H9 (cell line): ENCODE measurements around the gene SMIM21. TPM values are rescaled to one million over a fixed set of nuclear protein-coding genes. Genes with fewer than 3 reads are reported as not detected.

Source experiments
- DNase-seq: peaks from one replicate; pipeline ENCODE4 v3.0.0-alpha.2; 2017
- H2AFZ ChIP-seq: one replicate; pipeline ENCODE4 v1.6.1; 2013; ENCODE audit warnings: mild to moderate bottlenecking, low read length, control low read depth, moderate library complexity
- H2AK5ac ChIP-seq: 2 replicates; pipeline ENCODE4 v1.6.1; 2013; ENCODE audit warnings: low read length, control low read depth, mixed read lengths; ENCODE audit not compliant: insufficient read length
- H2BK120ac ChIP-seq: one replicate; pipeline ENCODE4 v1.6.1; 2013; ENCODE audit warnings: low read depth, mild to moderate bottlenecking, low read length, control low read depth, inconsistent platforms; ENCODE audit not compliant: poor library complexity, severe bottlenecking
- H2BK12ac ChIP-seq: 2 replicates; pipeline ENCODE4 v1.6.1; 2013; ENCODE audit warnings: low read length, control low read depth, mixed read lengths, low read depth; ENCODE audit not compliant: insufficient read length
- H2BK15ac ChIP-seq: 2 replicates; pipeline ENCODE4 v1.6.1; 2013; ENCODE audit warnings: low read depth, low read length, control low read depth
- H2BK20ac ChIP-seq: one replicate; pipeline ENCODE4 v1.6.1; 2013; ENCODE audit warnings: low read depth, mild to moderate bottlenecking, low read length, control low read depth, inconsistent platforms; ENCODE audit not compliant: poor library complexity, severe bottlenecking
- H2BK5ac ChIP-seq: 2 replicates; pipeline ENCODE4 v1.6.1; 2013; ENCODE audit warnings: low read length, control low read depth, mixed read lengths; ENCODE audit not compliant: insufficient read length
- H3K14ac ChIP-seq: 2 replicates; pipeline ENCODE4 v1.6.1; 2013; ENCODE audit warnings: low read length, control low read depth; ENCODE audit not compliant: insufficient read depth
- H3K18ac ChIP-seq: 2 replicates; pipeline ENCODE4 v1.6.1; 2013; ENCODE audit warnings: low read depth, mild to moderate bottlenecking, mixed read lengths, low read length, control low read depth; ENCODE audit not compliant: insufficient read length
- H3K23ac ChIP-seq: 2 replicates; pipeline ENCODE4 v1.6.1; 2013; ENCODE audit warnings: low read length, control low read depth, mixed read lengths, low read depth; ENCODE audit not compliant: insufficient read length
- H3K23me2 ChIP-seq: 2 replicates; pipeline ENCODE4 v1.6.1; 2013; ENCODE audit warnings: low read depth, mild to moderate bottlenecking, mixed read lengths, low read length, control low read depth; ENCODE audit not compliant: insufficient read length, poor library complexity, severe bottlenecking
- H3K27ac ChIP-seq: 2 replicates; pipeline ENCODE4 v1.5.1; 2013; ENCODE audit warnings: low read length, control low read depth, mixed read lengths, low read depth; ENCODE audit not compliant: insufficient read length
- H3K27me3 ChIP-seq: 2 replicates; pipeline ENCODE4 v1.6.1; 2013; ENCODE audit warnings: low read length, control low read depth, inconsistent platforms; ENCODE audit not compliant: insufficient read depth
- H3K4ac ChIP-seq: 2 replicates; pipeline ENCODE4 v1.6.1; 2013; ENCODE audit warnings: low read depth, mild to moderate bottlenecking, control low read depth, inconsistent platforms, low read length, moderate library complexity
- H3K4me1 ChIP-seq: 2 replicates; pipeline ENCODE4 v1.6.1; 2013; ENCODE audit warnings: low read length, control low read depth, inconsistent platforms; ENCODE audit not compliant: insufficient read depth
- H3K4me2 ChIP-seq: 2 replicates; pipeline ENCODE4 v1.6.1; 2013; ENCODE audit warnings: low read length, control low read depth, mixed read lengths; ENCODE audit not compliant: insufficient read length, insufficient read depth
- H3K56ac ChIP-seq: 2 replicates; pipeline ENCODE4 v1.6.1; 2013; ENCODE audit warnings: low read depth, mild to moderate bottlenecking, mixed read lengths, low read length, control low read depth; ENCODE audit not compliant: insufficient read length
- H3K79me1 ChIP-seq: 2 replicates; pipeline ENCODE4 v1.6.1; 2013; ENCODE audit warnings: low read depth, mild to moderate bottlenecking, moderate library complexity, low read length, control low read depth, inconsistent platforms; ENCODE audit not compliant: insufficient read depth, poor library complexity, severe bottlenecking
- H3K79me2 ChIP-seq: 2 replicates; pipeline ENCODE4 v1.6.1; 2013; ENCODE audit warnings: low read length, control low read depth, inconsistent platforms; ENCODE audit not compliant: insufficient read depth
- H3K9ac ChIP-seq: 2 replicates; pipeline ENCODE4 v1.6.1; 2013; ENCODE audit warnings: low read length, control low read depth, mixed read lengths; ENCODE audit not compliant: insufficient read length; ENCODE audit errors: extremely low read depth
- H3K9me3 ChIP-seq: one replicate; pipeline ENCODE4 v1.6.1; 2013; ENCODE audit warnings: low read depth, low read length, inconsistent platforms; ENCODE audit not compliant: control insufficient read depth
- H3T11ph ChIP-seq: one replicate; pipeline ENCODE4 v1.6.1; 2013; ENCODE audit warnings: mild to moderate bottlenecking, low read length, control low read depth, inconsistent platforms
- H4K20me1 ChIP-seq: one replicate; pipeline ENCODE4 v1.6.1; 2013; ENCODE audit not compliant: control insufficient read depth, insufficient read length, insufficient read depth
- H4K5ac ChIP-seq: 2 replicates; pipeline ENCODE4 v1.6.1; 2013; ENCODE audit warnings: low read depth, mild to moderate bottlenecking, mixed read lengths, low read length, control low read depth; ENCODE audit not compliant: insufficient read length
- H4K8ac ChIP-seq: replicated peaks from 2 replicates; pipeline ENCODE4 v1.6.1; 2013; ENCODE audit warnings: low read length, control low read depth, mixed read lengths, low read depth; ENCODE audit not compliant: insufficient read length
- H4K91ac ChIP-seq: 2 replicates; pipeline ENCODE4 v1.6.1; 2013; ENCODE audit warnings: low read depth, mild to moderate bottlenecking, moderate library complexity, mixed read lengths, low read length, control low read depth; ENCODE audit not compliant: insufficient read length
- H3K27ac Mint-ChIP-seq, 3 experiments: 2 replicates in 2 of 3; 3 replicates in 1 of 3; pipeline ENCODE4 v1.8.0; 2020 to 2021; ENCODE audit warnings: mixed read lengths in 3 of 3, mild to moderate bottlenecking in 1 of 3, moderate library complexity in 1 of 3
- H3K27me3 Mint-ChIP-seq: 2 replicates; pipeline ENCODE4 v1.8.0; 2021; ENCODE audit warnings: low read depth, mild to moderate bottlenecking, moderate library complexity, mixed read lengths
- H3K36me3 Mint-ChIP-seq, 3 experiments: 2 replicates in 2 of 3; 3 replicates in 1 of 3; pipeline ENCODE4 v1.8.0; 2020 to 2021; ENCODE audit warnings: low read depth in 3 of 3, mixed read lengths in 3 of 3; ENCODE audit not compliant: insufficient read depth in 1 of 3
- H3K4me1 Mint-ChIP-seq, 2 experiments: 2 replicates each; pipeline ENCODE4 v1.8.0; 2020; ENCODE audit warnings: mixed read lengths in 2 of 2
- H3K4me3 Mint-ChIP-seq, 2 experiments: 2 replicates in 1 of 2; 3 replicates in 1 of 2; pipeline ENCODE4 v1.8.0; 2020 to 2021; ENCODE audit warnings: mild to moderate bottlenecking in 2 of 2, mixed read lengths in 2 of 2, moderate library complexity in 1 of 2
- H3K9me3 Mint-ChIP-seq, 2 experiments: 2 replicates in 1 of 2; 3 replicates in 1 of 2; pipeline ENCODE4 v1.8.0; 2020; ENCODE audit warnings: mild to moderate bottlenecking in 2 of 2, mixed read lengths in 2 of 2, moderate library complexity in 1 of 2
- WGBS: extraction: QIAGEN DNeasy Blood & Tissue Kit; methylation state at CpG from one replicate; pipeline ENCODE4 v1.1.7; 2013; ENCODE audit warnings: missing lambda C conversion rate, low lambda C conversion rate, mixed read lengths; ENCODE audit not compliant: insufficient read length; ENCODE audit errors: extremely low coverage; 5-methylcytosine and 5-hydroxymethylcytosine counted together
- total RNA-seq: library from RNA; stranded (reverse); gene quantifications from 2 replicates; pipeline ENCODE4 v1.2.1, GENCODE V29; 2021
- TF ChIP-seq, protein P1 (sequence below): fragments of 200-600 bp; sonication (generic); conservative IDR thresholded peaks from 3 replicates; pipeline ENCODE4 v1.8.0; 2021; ENCODE audit warnings: antibody characterized with exemption, mild to moderate bottlenecking

Gene SMIM21
- total RNA-seq, 1 experiment from 2014 or later = not detected

DNA sequence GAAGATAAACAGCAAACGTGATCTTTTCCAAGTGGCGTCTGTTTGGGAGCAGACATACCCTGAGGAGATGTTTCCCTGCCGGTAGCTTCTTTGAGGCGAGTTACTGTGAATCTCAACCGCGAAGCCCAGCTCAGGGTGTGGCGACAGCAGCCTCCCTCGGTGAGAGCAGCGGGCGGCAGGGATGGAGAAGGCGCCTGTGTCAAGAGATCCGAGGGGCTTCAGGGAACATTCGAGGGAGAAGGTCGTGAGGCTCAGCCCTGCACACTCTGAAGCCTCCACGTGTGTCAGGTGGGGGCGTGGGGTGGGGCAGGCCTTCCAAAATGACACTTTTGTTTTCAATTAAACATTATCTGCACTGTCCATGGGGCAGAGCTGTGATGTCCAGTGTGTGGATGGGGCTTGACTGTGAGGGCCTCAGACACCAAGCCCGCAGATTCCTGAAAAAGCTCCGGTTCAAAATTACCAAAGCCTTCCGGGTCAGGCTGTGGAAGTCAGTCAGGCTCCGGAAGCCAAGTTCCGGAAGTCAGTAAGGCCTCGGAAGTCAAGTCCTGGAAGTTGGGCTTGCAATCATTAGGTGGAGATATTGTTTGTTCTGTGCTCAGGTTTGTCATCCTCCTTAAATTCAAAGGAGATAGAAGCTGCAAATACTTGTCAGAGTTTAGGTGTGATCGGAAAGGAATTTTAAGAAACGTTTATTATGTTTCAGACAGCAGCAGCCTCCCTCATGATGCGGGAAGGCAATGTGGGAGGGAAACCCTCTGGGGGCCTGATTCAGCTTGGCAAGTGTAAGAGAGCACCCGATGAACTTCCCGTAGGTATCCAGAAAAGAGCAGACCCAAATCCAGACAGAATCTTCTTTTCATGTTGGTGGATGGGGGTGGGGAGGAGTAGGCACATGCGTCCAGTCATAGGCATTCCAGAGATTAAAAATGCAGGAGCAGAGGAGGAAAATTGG lies 20.7 kb downstream of the SMIM21 start:
- no peak overlapping the region for H3K14ac ChIP-seq
- H4K8ac ChIP-seq = no peak overlapping the region
- no peak overlapping the region for H2BK12ac ChIP-seq
- no peaks in the 10 kb centered on the region for H3K79me2 ChIP-seq
- H3T11ph ChIP-seq = no peak overlapping the region
- no peak overlapping the region for H3K18ac ChIP-seq
- no peak overlapping the region for H3K9ac ChIP-seq
- H4K5ac ChIP-seq = no peak overlapping the region
- H2BK5ac ChIP-seq = no peak overlapping the region
- no peak overlapping the region for H2AK5ac ChIP-seq
- H3K4me1 ChIP-seq = no peaks in the 10 kb centered on the region
- H2BK20ac ChIP-seq = no peak overlapping the region
- no peaks in the 10 kb centered on the region for H3K9me3 ChIP-seq
- Mint-ChIP-seq H3K27me3 (peaks cover 38% of the 10 kb centered on the region), H3K9me3 (no peaks in the 10 kb centered on the region), H3K4me1 (peaks cover 21 to 24% of the 10 kb centered on the region in 2 experiments), H3K27ac (no peak overlapping the region), H3K4me3 (no peak overlapping the region; a peak in 1 of 5 replicates), H3K36me3 (no peaks in the 10 kb centered on the region; a peak in 1 of 7 replicates)
- no peaks in the 10 kb centered on the region for H3K27me3 ChIP-seq
- TF ChIP-seq, protein P1, sequence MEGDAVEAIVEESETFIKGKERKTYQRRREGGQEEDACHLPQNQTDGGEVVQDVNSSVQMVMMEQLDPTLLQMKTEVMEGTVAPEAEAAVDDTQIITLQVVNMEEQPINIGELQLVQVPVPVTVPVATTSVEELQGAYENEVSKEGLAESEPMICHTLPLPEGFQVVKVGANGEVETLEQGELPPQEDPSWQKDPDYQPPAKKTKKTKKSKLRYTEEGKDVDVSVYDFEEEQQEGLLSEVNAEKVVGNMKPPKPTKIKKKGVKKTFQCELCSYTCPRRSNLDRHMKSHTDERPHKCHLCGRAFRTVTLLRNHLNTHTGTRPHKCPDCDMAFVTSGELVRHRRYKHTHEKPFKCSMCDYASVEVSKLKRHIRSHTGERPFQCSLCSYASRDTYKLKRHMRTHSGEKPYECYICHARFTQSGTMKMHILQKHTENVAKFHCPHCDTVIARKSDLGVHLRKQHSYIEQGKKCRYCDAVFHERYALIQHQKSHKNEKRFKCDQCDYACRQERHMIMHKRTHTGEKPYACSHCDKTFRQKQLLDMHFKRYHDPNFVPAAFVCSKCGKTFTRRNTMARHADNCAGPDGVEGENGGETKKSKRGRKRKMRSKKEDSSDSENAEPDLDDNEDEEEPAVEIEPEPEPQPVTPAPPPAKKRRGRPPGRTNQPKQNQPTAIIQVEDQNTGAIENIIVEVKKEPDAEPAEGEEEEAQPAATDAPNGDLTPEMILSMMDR = no peak
- H3K56ac ChIP-seq = no peak overlapping the region
- H2BK120ac ChIP-seq = no peak overlapping the region
- no peaks in the 10 kb centered on the region for H4K20me1 ChIP-seq
- no peak overlapping the region for H3K27ac ChIP-seq
- no peak overlapping the region for H3K23ac ChIP-seq
- H3K4me2 ChIP-seq = no peak overlapping the region
- no peak overlapping the region for H3K4ac ChIP-seq
- H3K23me2 ChIP-seq = no peaks in the 10 kb centered on the region
- no peak overlapping the region for H2AFZ ChIP-seq
- DNase-seq = no peak
- no peak overlapping the region for H4K91ac ChIP-seq
- no CpG with 5 or more reads among the region's 28 CpGs for WGBS
- no peak overlapping the region for H2BK15ac ChIP-seq
- no peaks in the 10 kb centered on the region for H3K79me1 ChIP-seq
